H1 (cell line): ENCODE data around the gene CHRDL1. TPM values are rescaled to one million over a fixed set of nuclear protein-coding genes. Genes with fewer than 3 reads are reported as not detected.

Experiments used
- CTCF ChIA-PET: fragments of 300-600 bp; sonication (Branson Sonifier 250); formaldehyde crosslinking; loops from one replicate; lab custom pipeline; 2021; ENCODE audit not compliant: partially characterized antibody; lab: Charles Lee
- POLR2A ChIA-PET: fragments of 300-600 bp; sonication (Branson Sonifier 250); formaldehyde crosslinking; loops from one replicate; lab custom pipeline; 2021; ENCODE audit warnings: inconsistent platforms; ENCODE audit not compliant: partially characterized antibody; lab: Charles Lee
- DNase-seq, 2 experiments: peaks; one replicate each; pipeline versions ENCODE4 v3.0.0 to v3.0.0-alpha.2; 2010 to 2022; ENCODE audit warnings: low spot score in 2 of 2, low read depth in 1 of 2, mixed read lengths in 1 of 2
- FAIRE-seq: peaks from 2 replicates; lab custom pipeline; 2011; peaks lifted over from hg19 to GRCh38; lab: Jason Lieb, UNC
- H2AFZ ChIP-seq: 2 replicates; pipeline ENCODE4 v1.8.1; 2012; ENCODE audit warnings: low read length, inconsistent platforms
- H2AK5ac ChIP-seq: 2 replicates; pipeline ENCODE4 v1.6.1; 2013; ENCODE audit warnings: low read depth, low read length
- H2BK120ac ChIP-seq: replicated peaks from 2 replicates; pipeline ENCODE3; 2013; ENCODE audit warnings: low read depth, low read length, inconsistent platforms
- H2BK12ac ChIP-seq: 2 replicates; pipeline ENCODE4 v1.6.1; 2013; ENCODE audit warnings: low read depth, low read length
- H2BK15ac ChIP-seq: 2 replicates; pipeline ENCODE4 v1.6.1; 2013; ENCODE audit warnings: low read length
- H2BK20ac ChIP-seq: 2 replicates; pipeline ENCODE4 v1.6.1; 2013; ENCODE audit warnings: low read length
- H2BK5ac ChIP-seq: 2 replicates; pipeline ENCODE4 v1.6.1; 2013; ENCODE audit warnings: low read depth, low read length
- H3K14ac ChIP-seq: 2 replicates; pipeline ENCODE4 v1.6.1; 2013; ENCODE audit warnings: inconsistent platforms; ENCODE audit not compliant: insufficient read length
- H3K18ac ChIP-seq: 2 replicates; pipeline ENCODE4 v1.6.1; 2013; ENCODE audit warnings: low read length; ENCODE audit errors: extremely low read depth
- H3K23ac ChIP-seq: 2 replicates; pipeline ENCODE4 v1.6.1; 2013; ENCODE audit warnings: inconsistent platforms; ENCODE audit not compliant: insufficient read length
- H3K23me2 ChIP-seq: 2 replicates; pipeline ENCODE4 v1.6.1; 2013; ENCODE audit warnings: low read depth, low read length
- H3K27ac ChIP-seq: 2 replicates; pipeline ENCODE4 v1.6.1; 2011; ENCODE audit warnings: low read depth, low read length, inconsistent platforms
- H3K27me3 ChIP-seq, 4 experiments: replicated peaks in 1 of 4; 1 replicate in 1 of 4; 2 replicates in 3 of 4; pipeline versions ENCODE4 v1.6.1 to v1.8.1; 2011 to 2013; ENCODE audit warnings: low read length in 3 of 4, mild to moderate bottlenecking in 3 of 4, inconsistent platforms in 2 of 4, mixed read lengths in 2 of 4, moderate library complexity in 1 of 4; ENCODE audit not compliant: control insufficient read depth in 3 of 4, insufficient read depth in 3 of 4; ENCODE audit errors: extremely low read depth in 1 of 4
- H3K36me3 ChIP-seq, 4 experiments: 2 replicates each; pipeline versions ENCODE4 v1.6.1 to v1.8.1; 2011 to 2013; ENCODE audit warnings: mild to moderate bottlenecking in 4 of 4, low read length in 3 of 4, moderate library complexity in 2 of 4, control low read depth in 1 of 4, inconsistent platforms in 1 of 4; ENCODE audit not compliant: insufficient read depth in 4 of 4, control insufficient read depth in 2 of 4
- H3K4ac ChIP-seq: replicated peaks from 2 replicates; pipeline ENCODE3; 2013; ENCODE audit warnings: low read length, low read depth, mixed read lengths, inconsistent platforms; ENCODE audit not compliant: insufficient read length
- H3K4me1 ChIP-seq, 4 experiments: replicated peaks in 1 of 4; 1 replicate in 1 of 4; 2 replicates in 3 of 4; pipeline versions ENCODE4 v1.6.1 to v1.8.1; 2011 to 2013; ENCODE audit warnings: low read length in 3 of 4, inconsistent platforms in 2 of 4, mixed read lengths in 1 of 4; ENCODE audit not compliant: insufficient read depth in 4 of 4, control insufficient read depth in 3 of 4
- H3K4me2 ChIP-seq, 2 experiments: 2 replicates each; pipeline versions ENCODE4 v1.6.1 to v1.8.1; 2011 to 2013; ENCODE audit warnings: low read depth in 2 of 2, low read length in 2 of 2, control low read depth in 1 of 2, inconsistent platforms in 1 of 2, mild to moderate bottlenecking in 1 of 2; ENCODE audit not compliant: insufficient read depth in 1 of 2
- H3K4me3 ChIP-seq, 4 experiments: fragments of 200-600, 300-600 bp in 1 of 4; sonication (generic), shearing (Covaris generic), sonication (Bioruptor Twin) in 1 of 4; 2 replicates each; pipeline versions ENCODE4 v1.5.1 to v1.8.1; 2011 to 2016; ENCODE audit warnings: low read length in 4 of 4, low read depth in 3 of 4, control low read depth in 2 of 4, inconsistent platforms in 2 of 4, mild to moderate bottlenecking in 2 of 4, mixed read lengths in 1 of 4, moderate library complexity in 1 of 4; ENCODE audit not compliant: insufficient read depth in 2 of 4; ENCODE audit errors: extremely low read depth in 1 of 4
- H3K56ac ChIP-seq: replicated peaks from 2 replicates; pipeline ENCODE3; 2013; ENCODE audit warnings: low read depth, mild to moderate bottlenecking, mixed read lengths, low read length, inconsistent platforms; ENCODE audit not compliant: insufficient read length
- H3K79me1 ChIP-seq: 2 replicates; pipeline ENCODE4 v1.6.1; 2013; ENCODE audit warnings: low read depth, low read length, control low read depth
- H3K79me2 ChIP-seq, 2 experiments: 2 replicates each; pipeline versions ENCODE4 v1.6.1 to v1.8.1; 2012 to 2013; ENCODE audit warnings: low read length in 2 of 2, mild to moderate bottlenecking in 2 of 2, inconsistent platforms in 1 of 2; ENCODE audit not compliant: insufficient read depth in 2 of 2, control insufficient read depth in 1 of 2
- H3K9ac ChIP-seq, 4 experiments: replicated peaks in 1 of 4; 1 replicate in 1 of 4; 2 replicates in 3 of 4; pipeline versions ENCODE4 v1.6.1 to v1.8.1; 2011 to 2013; ENCODE audit warnings: low read depth in 3 of 4, low read length in 3 of 4, control low read depth in 2 of 4, mild to moderate bottlenecking in 2 of 4, moderate library complexity in 2 of 4, inconsistent platforms in 1 of 4; ENCODE audit errors: extremely low read depth in 1 of 4
- H3K9me3 ChIP-seq, 2 experiments: 2 replicates each; pipeline versions ENCODE4 v1.6.1 to v1.8.1; 2012 to 2013; ENCODE audit warnings: mild to moderate bottlenecking in 2 of 2, moderate library complexity in 2 of 2, control low read depth in 1 of 2, inconsistent platforms in 1 of 2, low read depth in 1 of 2, low read length in 1 of 2, mixed read lengths in 1 of 2; ENCODE audit not compliant: insufficient read depth in 2 of 2
- H4K20me1 ChIP-seq, 2 experiments: replicated peaks in 1 of 2; 2 replicates each; pipeline versions ENCODE3 to v1.8.1; 2011 to 2013; ENCODE audit warnings: inconsistent platforms in 2 of 2, low read length in 2 of 2, mild to moderate bottlenecking in 1 of 2; ENCODE audit not compliant: insufficient read depth in 2 of 2, control insufficient read depth in 1 of 2
- H4K5ac ChIP-seq: 2 replicates; pipeline ENCODE4 v1.6.1; 2013; ENCODE audit warnings: low read length, low read depth, mixed read lengths, inconsistent platforms; ENCODE audit not compliant: insufficient read length
- H4K8ac ChIP-seq: 2 replicates; pipeline ENCODE4 v1.8.0; 2013; ENCODE audit warnings: mild to moderate bottlenecking, moderate library complexity, low read length, inconsistent platforms; ENCODE audit not compliant: insufficient read depth; ENCODE audit errors: extremely low read depth
- H4K91ac ChIP-seq: replicated peaks from 2 replicates; pipeline ENCODE3; 2013; ENCODE audit warnings: low read length, mixed read lengths, inconsistent platforms; ENCODE audit not compliant: insufficient read length
- KDM4A ChIP-seq: IDR thresholded peaks from one replicate; pipeline ENCODE4 v1.7.1; 2012; ENCODE audit warnings: low read depth, mild to moderate bottlenecking, moderate library complexity, low read length, inconsistent platforms; ENCODE audit not compliant: severe bottlenecking
- POLR2AphosphoS5 ChIP-seq: IDR thresholded peaks from 2 replicates; pipeline ENCODE4 v1.6.1; 2011; ENCODE audit warnings: low read depth, low read length
- SUZ12 ChIP-seq: fragments of 200-600 bp; sonication (generic); IDR thresholded peaks from 2 replicates; pipeline ENCODE4 v1.6.1; 2012; ENCODE audit warnings: mild to moderate bottlenecking, inconsistent platforms, low read length, moderate library complexity, mixed read lengths
- WGBS, 2 experiments: shearing (Covaris generic) in 1 of 2; methylation state at CpG; one replicate each; pipeline versions ENCODE4 v1.1.6 to v1.1.7; 2013 to 2015; ENCODE audit warnings: low lambda C conversion rate in 2 of 2, mixed read lengths in 2 of 2, inconsistent platforms in 1 of 2, low coverage in 1 of 2, missing lambda C conversion rate in 1 of 2; ENCODE audit not compliant: insufficient replicate concordance in 2 of 2, insufficient coverage in 1 of 2, insufficient read length in 1 of 2; ENCODE audit errors: extremely low coverage in 1 of 2, missing lambda C conversion rate in 1 of 2; 5-methylcytosine and 5-hydroxymethylcytosine counted together
- polyA plus RNA-seq, 7 experiments: library from polyadenylated mRNA; depleted of rRNA in 3 of 7; stranded (reverse) in 5 of 7; unstranded in 2 of 7; fragments of >200 nt in 5 of 7; fragments of 200-250 nt in 2 of 7; gene quantifications; 1 replicate in 5 of 7; 2 replicates in 1 of 7; 4 replicates in 1 of 7; pipeline versions ENCODE4 v1.2.1 to v1.2.3, GENCODE V29; 2011 to 2013; ENCODE audit warnings: missing spikeins in 2 of 7, mixed read lengths in 2 of 7
- total RNA-seq: library from RNA; stranded (reverse); fragmentation: NEBNext Ultra II Directional; extraction: Animal tissue kit (Norgen Biotek cat#: 25700); gene quantifications from 2 replicates; pipeline ENCODE4 v1.2.1, GENCODE V29; 2021

CHRDL1 gene
- total and polyA plus RNA-seq, 2 of the 8 experiments (the other 6 are each of a cell fraction or from before 2014, with no cell fraction given), result 5.6 to 15.6 TPM

GRCh38 chrX:110755611-110756010 is 40.0 kb downstream of the CHRDL1 start:
- Histone ChIP-seq H3K23ac (no peak overlapping the region), H3K36me3 (no peaks in the 10 kb centered on the region), H3K23me2 (no peaks in the 10 kb centered on the region), H4K91ac (no peak overlapping the region), H4K20me1 (no peaks in the 10 kb centered on the region), H3K9ac (no peak overlapping the region), H3K27me3 (no peaks in the 10 kb centered on the region), H3K4me2 (no peak overlapping the region), H3K18ac (no peak overlapping the region), H3K56ac (no peak overlapping the region), H3K9me3 (no peaks in the 10 kb centered on the region), H3K79me1 (no peaks in the 10 kb centered on the region), H2BK15ac (no peak overlapping the region), H4K8ac (no peak overlapping the region), H2BK5ac (no peak overlapping the region), H3K4ac (no peak overlapping the region), H2AK5ac (no peak overlapping the region), H3K4me1 (no peaks in the 10 kb centered on the region), H3K14ac (no peak overlapping the region), H4K5ac (no peak overlapping the region), H2BK120ac (no peak overlapping the region), H3K27ac (no peak overlapping the region), H2BK20ac (no peak overlapping the region), H3K79me2 (no peaks in the 10 kb centered on the region), H2BK12ac (no peak overlapping the region), H2AFZ (no peak overlapping the region), H3K4me3 (no peak overlapping the region)
- TF ChIP-seq POLR2AphosphoS5, result no peak
- TF ChIP-seq SUZ12, result no peak
- no peak for TF ChIP-seq KDM4A
- 90% methylated on average over 3 of the region's 3 CpGs; no CpG with 5 or more reads in 1 of the 2 experiments for WGBS, 2 experiments
- ChIA-PET POLR2A (no interaction called here), CTCF (no interaction called here)
- FAIRE-seq, result no peak
- DNase-seq, result no peak
